Subcutaneous adipose tissue (tissue), 4 donors: ENCODE results near the gene DNER. TPM values are rescaled to one million over a fixed set of nuclear protein-coding genes. Genes with fewer than 3 reads are reported as not detected.

Experiments used
- total RNA-seq, 4 donors: library from RNA; depleted of rRNA; stranded (reverse); fragments of >200 nt; gene quantifications; one replicate each; pipeline ENCODE4 v1.1.0, GENCODE V29; 2016
- TF ChIP-seq, protein P1 (sequence below): fragments of 450-650 bp; IDR thresholded peaks from one replicate; pipeline ENCODE4 v1.5.1; 2016; ENCODE audit warnings: low read depth, mild to moderate bottlenecking, control low read depth, antibody characterized with exemption, moderate library complexity

DNER gene
- total RNA-seq, 4 donors from 2014 or later: 0.57 to 6.2 (median 3.4) TPM

DNA sequence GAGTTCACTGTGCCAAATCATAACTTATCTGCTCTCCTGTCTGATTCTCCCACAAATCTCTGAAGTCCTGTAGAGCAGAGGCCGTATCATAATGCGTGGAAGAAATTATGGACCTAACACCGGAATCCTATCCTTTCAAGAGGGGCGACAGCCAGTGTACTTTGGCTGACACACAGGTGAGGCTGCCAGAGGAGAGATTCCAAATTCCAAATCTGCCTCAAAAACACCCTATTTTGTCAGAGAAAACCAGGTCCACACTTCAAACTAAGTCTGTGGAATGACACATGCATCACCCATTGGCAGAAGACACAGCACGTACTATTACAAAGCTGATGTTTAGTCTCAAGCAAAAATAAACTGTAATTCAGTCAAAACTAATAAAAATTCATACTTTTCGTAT lies 304.1 kb downstream of the DNER start:
- TF ChIP-seq, protein P1, sequence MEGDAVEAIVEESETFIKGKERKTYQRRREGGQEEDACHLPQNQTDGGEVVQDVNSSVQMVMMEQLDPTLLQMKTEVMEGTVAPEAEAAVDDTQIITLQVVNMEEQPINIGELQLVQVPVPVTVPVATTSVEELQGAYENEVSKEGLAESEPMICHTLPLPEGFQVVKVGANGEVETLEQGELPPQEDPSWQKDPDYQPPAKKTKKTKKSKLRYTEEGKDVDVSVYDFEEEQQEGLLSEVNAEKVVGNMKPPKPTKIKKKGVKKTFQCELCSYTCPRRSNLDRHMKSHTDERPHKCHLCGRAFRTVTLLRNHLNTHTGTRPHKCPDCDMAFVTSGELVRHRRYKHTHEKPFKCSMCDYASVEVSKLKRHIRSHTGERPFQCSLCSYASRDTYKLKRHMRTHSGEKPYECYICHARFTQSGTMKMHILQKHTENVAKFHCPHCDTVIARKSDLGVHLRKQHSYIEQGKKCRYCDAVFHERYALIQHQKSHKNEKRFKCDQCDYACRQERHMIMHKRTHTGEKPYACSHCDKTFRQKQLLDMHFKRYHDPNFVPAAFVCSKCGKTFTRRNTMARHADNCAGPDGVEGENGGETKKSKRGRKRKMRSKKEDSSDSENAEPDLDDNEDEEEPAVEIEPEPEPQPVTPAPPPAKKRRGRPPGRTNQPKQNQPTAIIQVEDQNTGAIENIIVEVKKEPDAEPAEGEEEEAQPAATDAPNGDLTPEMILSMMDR: no peak

DNA sequence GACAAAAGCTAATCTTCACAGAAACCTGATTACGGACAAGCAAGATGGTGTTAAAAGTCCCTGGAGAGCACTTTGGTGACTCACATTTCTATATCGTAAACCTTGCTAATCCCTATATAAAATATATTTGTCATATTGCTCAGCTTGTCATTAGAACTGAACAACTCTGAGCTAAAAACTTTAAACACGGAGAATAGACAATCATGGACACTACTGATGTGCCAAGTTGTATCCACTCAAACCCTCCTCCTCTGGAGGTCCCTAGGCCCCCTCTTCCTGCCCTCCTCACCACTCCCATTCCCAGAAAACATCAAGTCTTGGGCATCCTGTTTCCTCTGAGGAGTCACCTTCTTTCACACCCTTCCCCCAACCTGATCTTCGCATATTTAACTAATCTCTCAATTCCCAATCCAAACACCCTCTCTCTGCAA lies 304.6 kb downstream of the DNER start:
- TF ChIP-seq, protein P1: no peak

DNA sequence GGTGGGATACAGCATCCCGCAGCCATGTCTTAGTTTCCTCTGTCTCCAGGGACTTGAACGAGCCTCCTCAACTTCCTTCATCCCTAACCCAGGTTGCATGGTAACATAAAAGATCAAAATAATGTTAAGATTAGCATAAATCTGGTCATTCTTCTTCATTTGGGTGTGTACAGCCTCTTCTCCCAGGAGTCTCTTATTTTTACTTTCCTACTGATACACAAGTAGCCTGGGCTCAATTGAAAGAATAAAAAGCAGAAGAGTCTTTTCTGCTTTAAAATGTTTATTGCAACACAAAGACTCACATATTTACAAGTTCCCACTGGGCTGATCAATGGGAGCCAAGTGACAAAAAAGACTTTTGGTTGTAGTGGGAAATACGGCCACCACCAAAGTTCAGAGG lies 305.4 kb downstream of the DNER start:
- TF ChIP-seq, protein P1: no peak

DNA sequence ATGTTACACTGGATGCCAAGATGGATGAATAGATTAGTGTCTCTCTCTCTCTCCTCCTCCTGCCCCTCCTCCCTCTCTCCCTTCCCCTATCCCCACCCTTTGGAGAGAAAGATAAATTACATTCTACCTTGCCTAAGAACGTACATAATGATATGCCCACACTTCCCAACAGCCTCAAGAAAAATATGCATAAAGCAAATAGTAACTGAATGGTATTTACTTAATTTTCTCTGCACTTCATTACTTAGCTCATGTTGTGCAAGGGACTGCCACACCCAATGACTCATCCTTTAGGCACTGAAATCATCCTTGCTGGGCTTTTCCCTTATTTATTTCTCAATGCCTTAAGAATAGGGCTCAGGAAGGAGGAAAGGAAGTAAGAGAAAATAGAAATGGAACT lies 306.0 kb downstream of the DNER start:
- TF ChIP-seq, protein P1: no peak

DNA sequence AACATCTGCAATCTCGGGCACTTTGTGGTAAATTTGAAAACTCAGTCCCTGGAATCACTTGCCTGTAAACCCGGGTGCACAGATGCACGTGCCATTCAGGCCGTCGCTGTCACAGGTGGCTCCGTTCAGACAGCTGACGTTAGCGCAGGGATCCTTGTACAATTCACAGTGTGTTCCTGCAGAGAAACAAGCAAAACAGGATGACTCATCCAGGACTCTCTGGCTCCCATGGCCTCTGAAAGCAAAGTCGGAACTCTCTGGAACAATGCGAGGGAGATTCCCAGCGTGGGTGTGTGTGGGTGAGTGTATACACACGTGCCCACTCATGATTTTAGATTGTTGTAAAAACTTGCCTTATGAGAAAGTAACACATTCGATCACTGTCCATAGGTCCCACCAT lies 307.2 kb downstream of the DNER start:
- TF ChIP-seq, protein P1: no peak

DNA sequence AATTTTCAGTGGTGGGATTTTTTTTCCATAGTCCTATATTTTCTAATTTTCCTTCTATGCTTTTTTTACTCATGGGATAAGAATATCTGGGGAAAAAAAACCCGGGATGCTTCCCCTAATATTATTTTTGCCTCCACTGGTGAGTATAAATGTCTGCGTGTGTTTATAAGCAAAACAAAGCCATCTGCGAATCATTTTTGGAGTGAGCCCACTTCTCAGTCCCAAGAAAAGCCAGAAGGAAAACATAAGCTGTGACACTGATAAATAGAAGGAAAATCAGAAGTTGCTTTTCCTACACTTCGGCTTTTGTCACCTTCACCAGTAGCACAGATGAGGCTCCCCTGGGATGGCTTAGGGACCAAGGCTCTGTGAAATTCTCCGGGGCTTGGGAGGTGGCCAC lies 308.6 kb downstream of the DNER start:
- TF ChIP-seq, protein P1: no peak

DNA sequence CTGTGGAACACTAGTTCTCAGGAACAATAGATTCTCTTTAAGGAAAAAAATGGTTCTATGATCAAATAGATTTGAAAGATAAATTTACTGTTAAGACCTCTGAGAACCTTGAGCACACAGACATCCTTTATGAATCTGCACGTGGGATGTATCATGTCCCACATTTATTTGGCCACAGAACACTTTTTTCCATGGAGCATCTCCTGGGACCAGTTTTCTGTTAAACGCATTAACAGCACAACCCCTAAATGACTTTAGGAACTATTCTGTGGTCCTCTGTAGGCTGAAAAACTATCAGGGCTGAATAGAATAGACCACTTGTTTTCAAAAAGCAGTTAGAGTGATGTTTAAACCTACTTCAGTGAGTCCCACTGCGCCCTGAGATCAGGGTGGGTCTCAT lies 311.1 kb downstream of the DNER start:
- TF ChIP-seq, protein P1: no peak
